A673 (cell line): ENCODE data around the gene DNAH2.

ENCODE experiments used
- EZH2 ChIP-seq: fragments of 200-600 bp; sonication (generic); IDR thresholded peaks from 2 replicates; pipeline ENCODE4 v1.6.1; 2017; ENCODE audit warnings: borderline replicate concordance, low read depth, mild to moderate bottlenecking, mixed read lengths, antibody characterized with exemption, low read length; ENCODE audit not compliant: poor library complexity, severe bottlenecking
- TF ChIP-seq, protein P1 (sequence below): fragments of 300-800, 200-600 bp; sonication (generic); conservative IDR thresholded peaks from 2 replicates; pipeline ENCODE4 v1.5.1; 2017; ENCODE audit warnings: low read depth, mild to moderate bottlenecking, antibody characterized with exemption, low read length, moderate library complexity, mixed read lengths

GRCh38 chr17:7715936-7716886 lies 1.3 kb upstream of the DNAH2 start:
- TF ChIP-seq, protein P1, sequence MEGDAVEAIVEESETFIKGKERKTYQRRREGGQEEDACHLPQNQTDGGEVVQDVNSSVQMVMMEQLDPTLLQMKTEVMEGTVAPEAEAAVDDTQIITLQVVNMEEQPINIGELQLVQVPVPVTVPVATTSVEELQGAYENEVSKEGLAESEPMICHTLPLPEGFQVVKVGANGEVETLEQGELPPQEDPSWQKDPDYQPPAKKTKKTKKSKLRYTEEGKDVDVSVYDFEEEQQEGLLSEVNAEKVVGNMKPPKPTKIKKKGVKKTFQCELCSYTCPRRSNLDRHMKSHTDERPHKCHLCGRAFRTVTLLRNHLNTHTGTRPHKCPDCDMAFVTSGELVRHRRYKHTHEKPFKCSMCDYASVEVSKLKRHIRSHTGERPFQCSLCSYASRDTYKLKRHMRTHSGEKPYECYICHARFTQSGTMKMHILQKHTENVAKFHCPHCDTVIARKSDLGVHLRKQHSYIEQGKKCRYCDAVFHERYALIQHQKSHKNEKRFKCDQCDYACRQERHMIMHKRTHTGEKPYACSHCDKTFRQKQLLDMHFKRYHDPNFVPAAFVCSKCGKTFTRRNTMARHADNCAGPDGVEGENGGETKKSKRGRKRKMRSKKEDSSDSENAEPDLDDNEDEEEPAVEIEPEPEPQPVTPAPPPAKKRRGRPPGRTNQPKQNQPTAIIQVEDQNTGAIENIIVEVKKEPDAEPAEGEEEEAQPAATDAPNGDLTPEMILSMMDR: no peak
- no peak for TF ChIP-seq EZH2
